GM23338 (cell line): Measurements from ENCODE around the gene OAT. TPM values are rescaled to one million over a fixed set of nuclear protein-coding genes. Genes with fewer than 3 reads are reported as not detected.

Source experiments
- ATAC-seq: fragments of 200-7000 bp; cut with Tn5 transposase; 3 replicates; pipeline ENCODE4 v1.9.1; 2020
- DNase-seq: peaks from one replicate; pipeline ENCODE4 v3.0.0-alpha.2; 2015; ENCODE audit warnings: low spot score
- H2AFZ ChIP-seq: fragments of 200-600 bp; sonication (generic); 2 replicates; pipeline ENCODE4 v1.8.0; 2016; ENCODE audit warnings: antibody characterized with exemption, mild to moderate bottlenecking, moderate library complexity
- H3F3A ChIP-seq: fragments of 200-600 bp; sonication (generic); replicated peaks from 2 replicates; pipeline ENCODE4 v1.8.0; 2017; ENCODE audit warnings: antibody characterized with exemption, mixed run types, low read depth
- H3K27ac ChIP-seq: fragments of 200-600 bp; sonication (generic); 2 replicates; pipeline ENCODE4 v1.6.1; 2016; ENCODE audit warnings: low read depth
- H3K27me3 ChIP-seq: fragments of 200-600 bp; sonication (generic); 2 replicates; pipeline ENCODE4 v1.8.0; 2016; ENCODE audit warnings: mild to moderate bottlenecking, mixed run types, moderate library complexity; ENCODE audit not compliant: insufficient read depth
- H3K36me3 ChIP-seq: fragments of 200-600 bp; sonication (generic); 2 replicates; pipeline ENCODE4 v1.8.0; 2016; ENCODE audit warnings: mild to moderate bottlenecking; ENCODE audit not compliant: insufficient read depth
- H3K4me1 ChIP-seq: fragments of 200-600 bp; sonication (generic); 2 replicates; pipeline ENCODE4 v1.8.0; 2016; ENCODE audit warnings: mild to moderate bottlenecking, moderate library complexity; ENCODE audit not compliant: insufficient read depth
- H3K4me2 ChIP-seq: fragments of 200-600 bp; sonication (generic); 2 replicates; pipeline ENCODE4 v1.7.1; 2017; ENCODE audit warnings: mixed run types
- H3K4me3 ChIP-seq: fragments of 200-600 bp; sonication (generic); 2 replicates; pipeline ENCODE4 v1.6.1; 2016; ENCODE audit warnings: mixed run types
- H3K79me2 ChIP-seq: fragments of 200-600 bp; sonication (generic); replicated peaks from 2 replicates; pipeline ENCODE4 v1.8.0; 2017; ENCODE audit warnings: mild to moderate bottlenecking; ENCODE audit not compliant: insufficient read depth
- H3K9me2 ChIP-seq: fragments of 200-600 bp; sonication (generic); 2 replicates; pipeline ENCODE4 v1.8.0; 2017; ENCODE audit not compliant: insufficient read depth
- H4K20me1 ChIP-seq: fragments of 200-600 bp; sonication (generic); replicated peaks from 2 replicates; pipeline ENCODE4 v1.8.0; 2017; ENCODE audit warnings: mild to moderate bottlenecking; ENCODE audit not compliant: insufficient read depth
- H3K27ac Mint-ChIP-seq: 2 replicates; pipeline ENCODE4 v1.8.0; 2020; ENCODE audit warnings: inconsistent platforms, mild to moderate bottlenecking, moderate library complexity, mixed read lengths
- H3K27me3 Mint-ChIP-seq: 3 replicates; pipeline ENCODE4 v1.8.0; 2022; ENCODE audit warnings: low read depth, mild to moderate bottlenecking, moderate library complexity, mixed read lengths, inconsistent platforms; ENCODE audit not compliant: insufficient read depth, poor library complexity
- H3K36me3 Mint-ChIP-seq: 3 replicates; pipeline ENCODE4 v1.8.0; 2021; ENCODE audit warnings: low read depth, mild to moderate bottlenecking, inconsistent platforms, moderate library complexity, mixed read lengths
- H3K4me1 Mint-ChIP-seq: 3 replicates; pipeline ENCODE4 v1.8.0; 2020; ENCODE audit warnings: mild to moderate bottlenecking, inconsistent platforms, mixed read lengths
- H3K4me3 Mint-ChIP-seq: 3 replicates; pipeline ENCODE4 v1.8.0; 2021; ENCODE audit warnings: moderate library complexity, mild to moderate bottlenecking, inconsistent platforms, mixed read lengths
- H3K9me3 Mint-ChIP-seq: 3 replicates; pipeline ENCODE4 v1.8.0; 2020; ENCODE audit warnings: moderate library complexity, mild to moderate bottlenecking, inconsistent platforms, mixed read lengths
- CREB1 ChIP-seq: fragments of 250-450 bp; sonication (Bioruptor Pico); IDR thresholded peaks from 2 replicates; pipeline ENCODE4 v1.5.0; 2020; ENCODE audit warnings: low read depth, mild to moderate bottlenecking, moderate library complexity
- ETS1 ChIP-seq: IDR thresholded peaks from 2 replicates; pipeline ENCODE4 v1.6.1; 2016; ENCODE audit warnings: antibody characterized with exemption
- EZH2 ChIP-seq: fragments of 200-600 bp; sonication (generic); IDR thresholded peaks from one replicate; pipeline ENCODE4 v1.8.0; 2017; ENCODE audit warnings: antibody characterized with exemption, mild to moderate bottlenecking, low read depth; ENCODE audit not compliant: unreplicated experiment
- EZH2phosphoT487 ChIP-seq: fragments of 200-600 bp; sonication (generic); IDR thresholded peaks from one replicate; pipeline ENCODE4 v1.8.1; 2018; ENCODE audit warnings: antibody characterized with exemption; ENCODE audit not compliant: unreplicated experiment
- JUNB ChIP-seq: IDR thresholded peaks from one replicate; pipeline ENCODE4 v1.6.1; 2016; ENCODE audit warnings: antibody characterized with exemption; ENCODE audit not compliant: unreplicated experiment
- NANOG ChIP-seq: IDR thresholded peaks from 2 replicates; pipeline ENCODE4 v1.6.1; 2016; ENCODE audit warnings: antibody characterized with exemption, borderline replicate concordance
- POLR2AphosphoS5 ChIP-seq: IDR thresholded peaks from 2 replicates; pipeline ENCODE4 v1.6.1; 2016; ENCODE audit warnings: antibody characterized with exemption, low read depth
- REST ChIP-seq: IDR thresholded peaks from one replicate; pipeline ENCODE4 v1.6.1; 2018; ENCODE audit warnings: antibody characterized with exemption; ENCODE audit not compliant: unreplicated experiment
- STAT1 ChIP-seq: IDR thresholded peaks from one replicate; pipeline ENCODE4 v1.6.1; 2016; ENCODE audit warnings: antibody characterized with exemption; ENCODE audit not compliant: unreplicated experiment
- ZNF114 ChIP-seq: fragments of 250-450 bp; sonication (Bioruptor Pico); IDR thresholded peaks from 2 replicates; pipeline ENCODE4 v1.5.0; 2020; ENCODE audit warnings: mild to moderate bottlenecking, moderate library complexity
- ZNF331 ChIP-seq: fragments of 250-450 bp; sonication (Bioruptor Pico); IDR thresholded peaks from 2 replicates; pipeline ENCODE4 v1.5.0; 2020; ENCODE audit warnings: low read depth, mild to moderate bottlenecking, moderate library complexity
- polyA plus RNA-seq: library from polyadenylated mRNA; unstranded; fragments of >200 nt; fragmentation: Nextera tagmentation; extraction: Ambion mirVana; gene quantifications from 2 replicates; pipeline ENCODE4 v1.2.1, GENCODE V29; 2016
- total RNA-seq: library from RNA; depleted of rRNA; stranded (reverse); fragments of >200 nt; shearing (Covaris generic); gene quantifications from 2 replicates; pipeline ENCODE4 v1.2.3, GENCODE V29; 2014
- TF ChIP-seq, protein P1 (sequence below), 2 experiments: fragments of 200-600 bp in 1 of 2; sonication (generic) in 1 of 2; conservative IDR thresholded peaks; 2 replicates each; pipeline versions ENCODE4 v1.5.1 to v1.6.1; 2016 to 2017; ENCODE audit warnings: antibody characterized with exemption in 2 of 2, low read depth in 2 of 2, mild to moderate bottlenecking in 2 of 2, moderate library complexity in 1 of 2

The OAT gene
- total and polyA plus RNA-seq, 2 experiments from 2014 or later, result 131 to 139 TPM

DNA sequence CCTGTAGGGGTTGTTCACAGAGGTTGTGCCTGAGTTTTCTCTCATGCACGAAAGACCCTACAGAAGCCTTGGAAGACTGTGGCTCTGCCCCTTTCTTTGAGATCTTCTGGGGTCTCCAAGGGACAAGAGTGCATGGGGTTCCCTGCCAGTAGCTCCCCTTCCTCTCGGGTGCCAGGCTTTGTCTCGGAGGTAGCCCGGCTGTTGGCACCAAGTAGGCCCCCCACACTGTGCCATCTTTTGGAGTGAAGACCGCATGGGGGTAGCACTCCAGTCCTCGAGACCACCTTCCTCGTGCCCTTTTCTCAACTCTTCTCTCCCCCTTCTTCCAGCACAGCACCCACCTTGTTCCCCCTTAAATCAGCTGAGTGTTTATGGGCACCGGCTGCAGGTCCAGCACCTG is 41.6 kb downstream of the OAT start:
- Mint-ChIP-seq H3K36me3 (no peaks in the 10 kb centered on the region), H3K4me1 (peaks cover 21% of the 10 kb centered on the region), H3K27me3 (peaks cover 10% of the 10 kb centered on the region), H3K4me3 (no peak overlapping the region), H3K9me3 (no peaks in the 10 kb centered on the region; the same call in 2 of the 3 replicates), H3K27ac (no peak overlapping the region)
- Histone ChIP-seq H3K4me3 (no peak overlapping the region), H3K27me3 (no peaks in the 10 kb centered on the region), H3K27ac (no peak overlapping the region), H3K79me2 (no peaks in the 10 kb centered on the region), H3K4me2 (no peak overlapping the region), H3K9me2 (no peaks in the 10 kb centered on the region), H3F3A (no peaks in the 10 kb centered on the region), H3K36me3 (no peaks in the 10 kb centered on the region), H3K4me1 (no peaks in the 10 kb centered on the region), H2AFZ (no peak overlapping the region), H4K20me1 (no peaks in the 10 kb centered on the region)
- ATAC-seq (no peak), DNase-seq (no peak)
- TF ChIP-seq CREB1 (CRISPR knock-in tag), result no peak
- TF ChIP-seq ZNF114 (CRISPR knock-in tag), result no peak

DNA sequence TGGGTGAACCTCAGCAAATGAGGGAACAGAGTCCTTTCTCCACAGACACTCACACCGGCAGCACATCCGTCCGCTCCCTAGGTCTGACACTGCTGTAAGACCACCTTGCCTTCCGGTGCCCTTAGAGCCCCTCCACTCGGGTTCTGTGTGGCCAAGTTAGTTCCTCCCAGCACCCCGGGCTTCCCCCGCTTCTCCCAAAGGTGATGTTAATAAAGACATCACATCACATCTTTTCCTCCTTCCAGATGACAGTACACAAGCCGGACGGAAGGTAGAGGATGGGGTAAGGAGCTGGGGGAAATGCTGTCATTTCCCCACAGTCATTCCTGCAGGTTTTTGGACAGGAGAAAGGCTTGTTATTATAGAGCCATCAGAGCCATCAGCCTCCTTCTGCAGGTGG is 42.3 kb downstream of the OAT start:
- DNase-seq (no peak), ATAC-seq (no peak)
- H3K36me3 Mint-ChIP-seq, result no peaks in the 10 kb centered on the region
- H3K4me3 ChIP-seq, result no peak overlapping the region
- H3K9me2 ChIP-seq, result peaks cover under 1% of the 10 kb centered on the region; the same call in 1 of the 2 replicates
- H3K9me3 Mint-ChIP-seq, result peaks cover 3% of the 10 kb centered on the region; the same call in 2 of the 3 replicates
- H3K4me3 Mint-ChIP-seq, result no peak overlapping the region
- H3K4me1 ChIP-seq, result no peaks in the 10 kb centered on the region
- H3K4me1 Mint-ChIP-seq, result peaks cover 21% of the 10 kb centered on the region
- no peaks in the 10 kb centered on the region for H4K20me1 ChIP-seq
- no peaks in the 10 kb centered on the region for H3K79me2 ChIP-seq
- no peaks in the 10 kb centered on the region for H3K27me3 ChIP-seq
- no peak overlapping the region for H3K27ac ChIP-seq
- H3K36me3 ChIP-seq, result no peaks in the 10 kb centered on the region
- H3F3A ChIP-seq, result no peaks in the 10 kb centered on the region
- no peak overlapping the region for H3K27ac Mint-ChIP-seq
- no peak overlapping the region for H3K4me2 ChIP-seq
- H3K27me3 Mint-ChIP-seq, result peaks cover 10% of the 10 kb centered on the region
- no peak overlapping the region for H2AFZ ChIP-seq
- no peak for TF ChIP-seq ETS1
- no peak for TF ChIP-seq EZH2phosphoT487
- no peak for TF ChIP-seq ZNF331 (CRISPR knock-in tag)
- TF ChIP-seq NANOG, result no peak
- no peak for TF ChIP-seq JUNB
- TF ChIP-seq ZNF114 (CRISPR knock-in tag), result no peak
- TF ChIP-seq STAT1, result no peak
- TF ChIP-seq REST, result no peak
- TF ChIP-seq, protein P1, sequence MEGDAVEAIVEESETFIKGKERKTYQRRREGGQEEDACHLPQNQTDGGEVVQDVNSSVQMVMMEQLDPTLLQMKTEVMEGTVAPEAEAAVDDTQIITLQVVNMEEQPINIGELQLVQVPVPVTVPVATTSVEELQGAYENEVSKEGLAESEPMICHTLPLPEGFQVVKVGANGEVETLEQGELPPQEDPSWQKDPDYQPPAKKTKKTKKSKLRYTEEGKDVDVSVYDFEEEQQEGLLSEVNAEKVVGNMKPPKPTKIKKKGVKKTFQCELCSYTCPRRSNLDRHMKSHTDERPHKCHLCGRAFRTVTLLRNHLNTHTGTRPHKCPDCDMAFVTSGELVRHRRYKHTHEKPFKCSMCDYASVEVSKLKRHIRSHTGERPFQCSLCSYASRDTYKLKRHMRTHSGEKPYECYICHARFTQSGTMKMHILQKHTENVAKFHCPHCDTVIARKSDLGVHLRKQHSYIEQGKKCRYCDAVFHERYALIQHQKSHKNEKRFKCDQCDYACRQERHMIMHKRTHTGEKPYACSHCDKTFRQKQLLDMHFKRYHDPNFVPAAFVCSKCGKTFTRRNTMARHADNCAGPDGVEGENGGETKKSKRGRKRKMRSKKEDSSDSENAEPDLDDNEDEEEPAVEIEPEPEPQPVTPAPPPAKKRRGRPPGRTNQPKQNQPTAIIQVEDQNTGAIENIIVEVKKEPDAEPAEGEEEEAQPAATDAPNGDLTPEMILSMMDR (conservative IDR thresholded peaks at IDR 0.05; ENCODE audit: low read depth in 2 of 2), result no peak
- no peak for TF ChIP-seq POLR2AphosphoS5
- TF ChIP-seq EZH2, result no peak
